NCI-H2196 (cell line): ENCODE data around the gene ESPNL.
A peak's percentile ranks its signal among the peaks of the same experiment; 100 is the strongest.

Experiments
- DNase-seq: peaks from one replicate; lab custom pipeline; 2025; ENCODE audit not compliant: unreplicated experiment; lab: John Stamatoyannopoulos, UW

The ESPNL gene

DNA sequence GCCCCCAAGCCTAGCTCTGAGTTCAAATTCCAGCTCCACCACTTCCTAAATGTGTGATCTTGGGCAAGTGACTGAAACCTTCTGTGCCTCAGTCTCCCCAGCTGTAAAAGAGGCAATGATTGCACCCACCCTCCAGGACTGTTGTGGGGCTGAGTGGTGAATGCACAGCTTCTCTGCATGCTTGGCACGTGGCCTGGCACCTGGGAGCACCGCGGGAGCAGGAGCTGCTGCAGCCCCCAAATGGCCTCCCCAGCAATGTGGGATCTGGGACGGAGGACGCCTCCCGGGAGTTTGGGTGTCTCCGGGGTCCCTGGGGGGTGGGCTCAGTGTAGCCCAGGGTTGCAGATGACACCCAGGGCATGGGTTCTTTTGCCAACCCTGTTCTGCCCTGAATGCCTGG is 39.9 kb downstream of the ESPNL start:
- DNase-seq: no peak

DNA sequence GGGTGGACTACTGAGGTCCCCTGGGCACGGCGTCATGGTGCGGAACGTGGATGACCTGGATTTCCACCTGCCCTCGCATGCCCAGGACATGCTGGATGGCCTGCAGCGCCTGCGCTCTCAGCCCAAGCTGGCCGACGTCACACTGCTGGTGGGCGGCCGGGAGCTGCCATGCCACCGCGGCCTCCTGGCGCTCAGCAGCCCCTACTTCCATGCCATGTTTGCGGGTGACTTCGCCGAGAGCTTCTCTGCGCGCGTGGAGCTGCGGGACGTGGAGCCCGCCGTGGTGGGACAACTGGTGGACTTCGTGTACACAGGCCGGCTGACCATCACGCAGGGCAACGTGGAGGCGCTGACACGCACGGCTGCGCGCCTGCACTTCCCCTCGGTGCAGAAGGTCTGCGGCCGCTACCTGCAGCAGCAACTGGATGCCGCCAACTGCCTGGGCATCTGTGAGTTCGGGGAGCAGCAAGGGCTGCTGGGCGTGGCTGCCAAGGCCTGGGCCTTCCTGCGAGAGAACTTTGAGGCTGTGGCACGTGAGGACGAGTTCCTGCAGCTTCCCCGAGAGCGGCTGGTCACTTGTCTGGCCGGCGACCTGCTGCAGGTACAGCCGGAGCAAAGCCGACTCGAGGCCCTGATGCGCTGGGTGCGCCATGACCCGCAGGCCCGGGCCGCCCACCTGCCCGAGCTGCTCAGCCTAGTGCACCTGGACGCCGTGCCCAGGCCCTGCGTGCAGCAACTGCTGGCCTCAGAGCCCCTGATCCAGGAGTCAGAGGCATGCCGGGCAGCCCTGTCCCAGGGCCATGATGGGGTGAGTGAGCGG is 40.8 kb downstream of the ESPNL start:
- no peak for DNase-seq

DNA sequence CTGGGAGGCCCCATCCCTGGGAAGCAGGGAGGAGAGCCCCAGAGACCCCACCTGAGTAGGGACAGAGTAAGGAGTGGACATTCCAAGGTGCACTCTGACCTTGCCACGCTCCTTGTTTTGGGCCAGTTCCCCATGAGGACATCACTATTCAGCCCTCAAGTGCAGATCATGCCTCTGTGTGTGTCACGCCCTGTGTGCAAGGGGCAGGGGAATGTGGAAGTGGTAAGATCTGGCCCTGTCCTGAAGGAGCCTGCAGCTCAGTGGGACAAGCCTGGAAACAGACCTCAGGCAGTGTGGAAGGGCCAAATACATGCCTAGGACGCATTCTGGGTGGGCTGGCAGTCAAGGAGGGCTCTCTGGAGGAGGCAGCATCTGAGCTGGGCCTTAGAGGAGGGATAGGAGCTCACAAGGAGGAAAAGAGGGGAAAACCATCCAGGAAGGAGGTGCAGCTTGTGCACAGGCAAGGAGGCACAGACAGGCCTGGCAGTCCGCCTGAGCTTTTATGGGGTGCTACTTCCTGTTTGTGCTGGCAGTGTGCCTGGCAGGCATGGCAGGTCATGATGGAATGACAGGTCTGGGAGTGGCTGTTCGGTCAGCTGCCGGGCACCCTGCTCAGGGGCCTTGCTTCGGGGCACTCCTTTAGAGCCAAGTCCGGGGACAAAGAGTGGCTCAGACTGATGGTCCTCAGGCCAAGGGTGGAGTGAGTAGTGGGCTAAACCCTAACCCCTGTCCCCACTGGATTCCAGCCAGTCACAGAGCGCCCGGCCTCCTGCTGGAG is 41.6 kb downstream of the ESPNL start:
- DNase-seq: peak; percentile 30

DNA sequence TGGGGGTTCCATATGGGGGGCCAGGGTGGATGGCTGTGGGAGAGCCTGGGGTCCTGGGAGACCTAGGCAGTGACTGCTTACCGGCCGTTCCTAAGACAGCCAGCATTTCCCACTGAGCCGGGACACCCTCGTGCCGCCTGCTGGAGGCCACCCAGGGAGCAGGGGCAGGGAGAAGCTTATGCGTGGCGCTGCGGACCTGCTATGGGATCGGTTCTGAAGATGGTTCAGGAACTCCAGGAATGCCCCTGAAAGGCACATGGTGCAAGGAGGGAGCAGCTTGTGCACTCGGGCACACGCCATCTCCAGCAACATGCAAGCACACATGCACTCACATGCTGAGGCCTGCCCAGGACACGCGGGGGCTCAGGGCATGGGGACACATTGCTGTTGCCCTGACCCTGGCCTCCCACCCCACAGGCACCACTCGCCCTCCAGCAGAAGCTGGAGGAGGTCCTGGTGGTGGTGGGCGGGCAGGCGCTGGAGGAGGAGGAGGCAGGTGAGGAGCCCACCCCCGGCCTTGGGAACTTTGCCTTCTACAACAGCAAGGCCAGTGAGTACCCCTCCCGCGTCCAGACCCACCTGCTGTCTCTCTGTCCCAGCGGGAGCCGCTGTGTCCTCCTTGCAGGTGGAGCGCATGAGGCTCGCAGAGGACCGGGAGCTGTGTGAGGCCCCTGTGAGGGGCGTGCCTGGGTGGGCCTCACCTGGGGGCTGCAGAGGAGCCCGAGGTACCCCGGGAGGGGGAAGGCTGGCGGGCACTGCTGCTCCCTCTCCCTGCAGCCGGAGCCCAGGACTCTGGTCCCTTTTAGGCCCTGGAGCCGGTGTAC is 42.5 kb downstream of the ESPNL start:
- no peak for DNase-seq

DNA sequence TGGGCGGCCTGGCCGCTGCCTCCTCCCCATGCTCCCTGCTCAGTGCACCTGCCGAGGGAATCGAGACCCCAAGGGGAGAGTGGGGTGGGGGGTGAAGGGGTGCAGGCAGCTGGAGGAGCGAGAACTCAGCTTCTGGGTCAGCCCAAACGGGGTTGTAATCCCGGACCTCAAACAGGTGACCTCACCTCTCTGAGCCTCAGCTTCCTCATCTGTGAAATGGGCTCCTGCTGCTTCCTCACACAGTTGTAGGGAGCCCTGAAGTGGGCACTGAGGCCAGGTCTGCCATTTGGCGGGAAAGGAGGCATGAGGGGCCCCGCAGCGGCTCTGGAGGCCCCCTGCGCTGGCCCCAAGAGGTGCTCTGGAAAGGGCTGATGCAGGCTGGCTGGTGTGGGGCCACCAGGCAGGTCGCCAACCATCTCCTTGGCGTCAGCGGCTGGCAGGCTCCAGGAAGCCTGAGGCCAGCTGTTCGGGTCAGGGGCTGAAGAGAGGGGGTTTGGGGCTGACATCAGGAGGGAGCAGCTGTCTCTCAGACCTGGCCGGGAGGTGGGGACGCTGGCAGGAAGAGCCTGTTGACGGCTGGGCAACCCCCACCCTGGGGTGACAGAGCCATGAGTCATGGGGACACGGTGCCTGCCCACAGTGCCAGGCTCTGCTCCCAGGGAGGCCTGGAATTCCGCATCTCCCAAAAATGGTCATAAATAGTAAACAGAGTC is 43.3 kb downstream of the ESPNL start:
- DNase-seq: no peak

DNA sequence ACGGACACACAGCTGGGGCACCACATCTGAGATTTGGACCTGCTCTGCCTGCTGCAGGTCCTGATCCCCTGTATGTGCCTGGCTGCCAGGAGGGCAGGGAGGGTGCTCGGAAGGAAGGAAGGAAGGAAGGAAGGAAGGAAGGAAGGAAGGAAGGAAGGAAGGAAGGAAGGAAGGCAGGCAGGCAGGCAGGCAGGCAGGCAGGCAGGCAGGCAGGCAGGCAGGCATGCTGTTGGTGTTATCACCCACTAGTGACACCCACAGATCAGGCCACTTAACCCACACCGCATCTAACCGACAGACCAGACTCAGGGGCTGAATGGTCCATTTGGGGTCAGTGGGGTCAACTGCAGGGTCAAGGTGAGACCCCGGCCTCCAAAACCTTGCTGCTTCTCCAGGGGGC is 44.1 kb downstream of the ESPNL start:
- no peak for DNase-seq

DNA sequence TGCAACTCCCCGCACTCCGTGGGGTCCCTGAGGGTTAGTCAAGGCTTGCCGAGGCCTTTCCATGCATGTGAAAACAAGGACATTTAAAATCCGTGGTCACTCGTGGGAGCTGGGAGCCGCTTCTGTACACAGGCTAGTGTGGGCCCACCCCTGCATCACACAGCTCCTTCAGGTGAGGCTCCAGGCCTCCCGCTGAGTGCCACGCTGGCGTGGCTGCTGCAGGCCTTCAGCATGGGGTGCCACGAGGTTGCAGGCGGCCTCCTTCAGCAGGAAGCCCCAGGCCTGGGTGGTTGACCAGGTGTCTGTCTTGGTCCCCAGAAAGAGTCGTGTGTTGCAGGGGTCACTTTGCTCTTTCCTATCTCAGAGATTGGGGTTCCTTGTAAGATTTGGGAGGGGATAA is 44.9 kb downstream of the ESPNL start:
- DNase-seq: no peak

DNA sequence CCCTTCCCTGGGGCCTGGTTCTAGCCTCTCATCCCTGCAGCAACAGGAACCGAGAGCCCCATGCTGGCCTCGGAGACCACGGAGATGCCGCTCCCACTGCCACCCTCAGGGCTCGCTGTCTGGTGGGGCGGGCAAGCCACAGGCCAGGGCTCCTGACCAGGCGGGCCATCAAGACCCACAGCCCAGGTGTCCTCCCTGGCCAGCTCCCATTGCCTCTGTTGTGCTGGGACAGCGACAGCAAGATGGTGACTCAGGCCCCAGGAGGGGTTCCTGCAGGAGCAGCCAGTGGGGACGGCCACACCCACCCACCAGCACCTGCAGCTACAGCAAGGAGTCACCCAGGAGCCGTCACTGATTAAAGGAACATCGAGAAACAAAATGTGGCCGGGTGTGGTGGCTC is 45.7 kb downstream of the ESPNL start:
- DNase-seq: no peak

DNA sequence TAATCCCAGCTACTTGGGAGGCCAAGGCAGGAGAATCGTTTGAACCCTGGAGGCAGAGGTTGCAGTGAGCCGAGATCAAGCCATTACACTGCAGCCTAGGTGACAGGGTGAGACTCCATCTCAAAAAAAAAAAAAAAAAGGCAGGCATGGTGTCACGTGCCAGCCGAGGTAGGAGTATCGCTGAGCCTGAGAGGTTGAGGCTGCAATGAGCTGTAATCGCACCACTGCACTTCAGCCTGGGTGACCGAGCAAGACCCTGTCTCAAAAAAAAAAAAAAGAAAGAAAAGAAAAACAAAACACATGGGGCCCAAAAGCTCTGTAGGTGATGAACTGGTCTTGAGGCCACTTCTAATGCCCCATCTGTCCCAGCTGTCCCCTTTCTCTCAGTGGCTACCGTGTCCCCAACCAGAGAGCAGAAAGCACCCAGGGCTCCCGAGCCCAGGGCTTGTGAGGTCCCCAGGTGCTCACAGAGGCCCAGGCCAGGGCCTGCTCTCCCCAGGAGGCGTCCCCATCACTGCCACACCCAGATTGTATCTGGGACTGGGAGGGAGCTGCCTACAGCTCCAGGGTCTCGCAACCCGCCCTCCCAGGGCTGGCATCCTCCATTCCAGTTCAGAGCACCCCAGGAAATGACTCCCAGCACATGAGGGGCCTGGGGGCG is 46.9 kb downstream of the ESPNL start:
- DNase-seq: no peak

DNA sequence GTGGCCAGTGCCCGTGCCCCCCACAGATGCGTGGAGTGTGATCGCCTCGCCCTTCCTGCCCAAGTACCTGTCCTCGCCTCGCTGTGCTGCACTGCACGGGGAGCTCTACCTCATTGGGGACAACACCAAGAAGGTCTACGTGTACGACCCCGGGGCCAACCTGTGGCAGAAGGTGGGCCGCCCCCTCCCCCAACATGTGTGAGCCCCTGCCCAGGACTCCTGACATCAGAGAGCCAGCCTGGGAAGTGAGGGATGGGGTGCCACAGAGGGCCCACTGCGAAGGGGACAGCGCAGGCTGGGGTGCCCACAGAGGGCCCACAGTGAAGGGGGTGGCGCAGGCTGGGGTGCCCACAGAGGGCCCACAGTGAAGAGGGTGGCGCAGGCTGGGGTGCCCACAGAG is 48.8 kb downstream of the ESPNL start:
- no peak for DNase-seq

DNA sequence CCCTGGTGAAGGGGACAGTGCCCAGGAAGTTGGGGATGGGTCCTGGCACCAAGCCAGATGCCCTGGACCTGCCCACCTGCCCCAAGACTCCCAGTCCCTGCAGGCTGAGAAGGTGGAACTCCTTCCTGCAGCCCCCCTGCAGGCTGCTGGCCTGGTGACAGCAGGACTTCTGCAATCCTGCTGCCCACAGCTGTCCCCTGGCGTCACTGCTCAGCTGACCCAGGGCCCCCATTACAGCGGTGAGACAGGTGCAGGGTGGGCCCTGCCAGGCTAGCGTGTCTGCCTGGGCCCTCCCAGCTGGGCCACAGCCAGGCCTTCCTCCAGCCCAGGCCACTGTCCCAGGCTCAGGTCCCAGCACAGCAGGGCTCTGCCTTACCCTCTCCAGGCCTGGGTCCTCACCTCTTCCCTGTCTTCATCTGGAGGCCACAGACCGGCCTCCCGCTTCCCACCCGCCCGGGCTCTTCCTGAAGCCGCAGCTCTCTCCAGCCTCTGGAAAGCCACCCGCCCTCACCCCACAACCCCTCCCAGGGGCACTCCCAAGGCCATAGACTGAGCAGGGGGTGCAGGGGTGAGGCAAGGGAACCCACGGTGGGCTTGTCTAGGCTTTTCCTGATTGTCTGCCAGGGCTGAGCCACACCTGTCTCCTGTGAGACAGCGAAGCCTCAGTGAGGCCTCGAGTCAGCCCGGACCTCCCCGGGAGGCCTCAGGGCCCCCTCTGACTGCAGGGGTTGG is 49.9 kb downstream of the ESPNL start:
- DNase-seq: no peak

DNA sequence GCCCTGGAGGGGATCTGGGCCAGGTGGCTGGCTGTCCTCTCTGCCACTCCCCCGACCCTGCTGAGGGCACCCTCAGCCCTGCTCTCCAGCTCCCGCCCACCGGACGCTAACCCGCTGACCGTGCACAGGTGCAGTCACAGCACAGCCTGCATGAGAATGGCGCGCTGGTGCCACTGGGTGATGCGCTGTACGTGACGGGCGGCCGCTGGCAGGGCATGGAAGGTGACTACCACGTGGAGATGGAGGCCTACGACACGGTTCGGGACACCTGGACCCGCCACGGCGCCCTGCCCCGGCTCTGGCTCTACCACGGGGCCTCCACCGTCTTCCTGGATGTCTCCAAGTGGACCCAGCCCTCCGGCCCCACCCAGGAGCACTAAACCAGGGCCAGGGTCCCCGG is 50.5 kb downstream of the ESPNL start:
- no peak for DNase-seq

DNA sequence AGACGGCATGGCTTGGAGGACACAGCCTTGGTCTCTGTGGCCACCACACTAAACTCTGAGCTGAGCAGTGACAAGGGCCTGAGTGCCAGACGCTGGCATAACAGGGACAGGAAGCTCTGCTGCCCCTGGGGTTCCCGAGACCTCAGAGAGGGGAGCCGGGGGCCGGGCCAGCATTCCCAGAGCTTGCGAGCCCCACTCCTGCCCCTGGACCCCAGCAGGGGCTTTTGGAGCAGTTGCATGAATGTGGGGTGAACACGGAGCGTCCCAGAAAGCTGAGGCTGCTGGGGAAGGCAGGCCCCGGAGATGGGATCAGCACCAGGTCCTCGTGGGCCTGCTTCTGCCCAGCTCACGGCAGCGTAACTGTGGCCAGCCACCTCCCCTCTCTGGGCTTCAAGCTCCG is 51.1 kb downstream of the ESPNL start:
- DNase-seq: no peak

DNA sequence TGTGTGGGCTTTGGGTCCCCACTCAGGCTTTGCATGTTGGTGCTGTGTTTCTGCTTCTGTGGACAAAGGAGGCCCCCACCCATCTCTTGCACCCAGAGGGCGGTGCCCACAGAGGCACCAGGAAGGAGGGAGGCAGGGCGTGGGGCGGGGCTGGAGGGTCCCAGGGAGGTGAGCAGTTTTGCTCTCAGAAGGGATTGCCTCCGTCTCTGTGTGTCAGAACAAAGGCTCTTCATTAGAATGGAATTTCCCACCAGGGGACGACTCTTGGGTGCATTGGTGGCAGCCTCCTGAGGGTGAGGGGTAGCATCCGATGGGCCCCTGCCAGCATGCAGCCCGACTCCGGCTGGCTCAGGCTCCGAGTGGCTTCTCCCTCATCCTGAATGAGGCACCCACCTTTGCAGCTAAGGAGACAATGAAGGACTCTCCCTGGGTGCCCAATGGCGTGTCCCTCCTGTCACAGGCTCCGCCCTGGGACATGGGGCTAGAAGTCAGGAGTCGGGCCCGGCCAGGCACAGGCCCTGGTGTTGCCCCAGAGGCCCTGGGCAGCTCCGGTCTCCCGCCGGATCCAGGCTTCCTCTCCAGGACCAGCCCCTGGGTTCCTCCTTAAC is 51.6 kb downstream of the ESPNL start:
- DNase-seq: no peak

DNA sequence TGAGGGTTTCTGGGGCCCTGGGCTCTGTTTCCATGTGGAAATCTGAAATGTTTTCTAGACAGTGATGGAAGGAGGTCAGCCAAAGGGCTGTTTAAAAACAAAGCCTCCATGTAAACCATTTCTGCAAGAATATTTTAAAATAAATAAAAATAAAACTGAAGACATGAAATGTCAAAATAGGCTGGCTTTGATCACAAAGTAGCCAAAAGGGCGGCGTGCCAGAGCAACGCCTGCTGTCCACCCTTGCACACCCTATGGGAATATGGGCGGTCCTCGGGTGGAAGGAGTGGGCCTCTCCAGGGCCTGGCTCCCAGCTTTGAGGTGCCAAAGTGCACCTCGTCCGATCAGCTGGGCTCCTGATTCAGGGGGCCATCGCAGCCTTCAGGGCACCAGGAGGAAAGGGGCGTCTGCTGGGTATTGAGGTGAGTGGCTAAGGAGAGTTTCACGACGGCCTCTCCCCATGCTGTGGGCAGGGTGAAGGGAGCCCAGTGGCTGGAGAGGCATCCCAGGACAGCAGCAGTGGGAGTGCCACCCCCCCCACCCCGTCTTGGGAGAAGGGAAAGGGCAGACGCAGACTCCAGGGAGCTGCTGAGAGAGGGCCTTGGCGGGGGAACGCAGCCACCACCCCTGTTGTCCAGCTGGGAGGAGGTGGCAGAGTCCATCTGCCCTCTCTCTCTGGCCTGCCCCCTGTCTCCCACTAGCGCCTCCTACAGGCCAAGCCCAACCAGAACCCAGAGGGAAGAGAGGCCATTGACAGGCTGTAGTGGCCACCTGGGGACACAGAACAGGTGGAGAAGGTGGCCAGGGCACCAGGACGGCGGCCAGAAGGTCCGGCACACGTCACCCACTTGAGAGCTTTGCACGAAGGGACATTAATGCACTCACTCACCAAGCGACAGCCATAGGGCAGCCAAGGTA is 52.9 kb downstream of the ESPNL start:
- DNase-seq: no peak

DNA sequence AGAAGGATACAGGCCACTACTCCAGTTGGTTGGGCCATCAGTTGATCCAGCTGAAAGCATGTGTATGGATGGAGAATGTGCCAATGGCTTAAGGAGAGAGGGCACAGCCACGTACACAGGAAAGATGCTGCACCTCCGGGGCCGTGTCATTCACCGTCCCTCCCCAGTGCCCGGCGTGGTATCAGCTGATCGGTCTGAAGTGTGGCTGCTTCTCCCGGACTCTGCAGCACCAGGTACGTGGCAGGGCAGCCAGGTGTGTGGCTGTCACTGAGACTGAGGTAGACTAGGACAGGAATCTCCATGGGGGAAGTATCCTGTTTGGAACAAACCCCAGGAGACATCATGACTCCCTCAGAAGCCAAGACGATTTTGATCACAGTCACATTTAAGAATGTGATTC is 54.4 kb downstream of the ESPNL start:
- no peak for DNase-seq

DNA sequence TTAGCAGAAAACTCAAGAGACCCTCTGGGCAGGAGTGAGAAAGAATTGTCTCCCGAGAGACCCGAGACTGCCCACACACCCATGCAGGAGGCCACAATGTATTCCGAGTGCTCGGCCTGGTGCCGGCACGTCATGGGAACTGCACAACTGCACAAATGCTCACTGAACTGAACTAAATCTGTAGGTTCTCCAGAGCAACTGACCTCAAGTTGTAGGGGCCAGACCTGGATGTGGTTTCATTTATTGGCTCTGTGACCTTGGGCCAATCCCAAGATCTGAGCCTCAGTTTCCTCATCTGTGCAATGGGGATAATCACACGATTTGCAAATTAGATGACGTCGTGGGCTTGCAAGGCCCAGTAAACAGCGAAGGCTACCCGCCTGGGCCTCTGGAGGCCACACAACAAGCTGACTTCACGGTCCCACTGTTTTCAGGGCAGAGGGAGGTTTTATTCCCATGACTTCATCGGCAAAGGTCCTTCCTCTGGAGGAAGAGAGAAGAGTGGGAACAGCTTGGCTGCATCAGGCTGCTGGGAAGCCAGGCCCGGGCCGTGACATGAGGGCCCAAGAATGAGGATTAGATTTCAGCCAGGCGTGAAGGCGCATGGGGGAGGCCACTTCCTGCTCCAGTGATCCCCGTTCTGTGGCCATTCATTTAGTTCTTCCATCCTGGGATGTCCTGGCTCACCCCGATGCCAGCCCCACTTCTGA is 55.1 kb downstream of the ESPNL start:
- no peak for DNase-seq
